BLaER1 (cell line): Measurements from ENCODE around the gene TDP1.

Source experiments
- H3K27ac ChIP-seq: shearing (Covaris generic); formaldehyde crosslinking; 2 replicates; pipeline ENCODE4 v1.8.1; 2022
- H3K27me3 ChIP-seq: shearing (Covaris generic); formaldehyde crosslinking; 2 replicates; pipeline ENCODE4 v1.8.1; 2022
- H3K36me3 ChIP-seq: shearing (Covaris generic); formaldehyde crosslinking; 2 replicates; pipeline ENCODE4 v1.8.1; 2022
- H3K4me1 ChIP-seq: shearing (Covaris generic); formaldehyde crosslinking; 2 replicates; pipeline ENCODE4 v1.8.1; 2022
- H3K4me2 ChIP-seq: shearing (Covaris generic); formaldehyde crosslinking; 2 replicates; pipeline ENCODE4 v1.8.1; 2022
- H3K4me3 ChIP-seq: shearing (Covaris generic); formaldehyde crosslinking; 2 replicates; pipeline ENCODE4 v1.8.1; 2022
- H3K9ac ChIP-seq: shearing (Covaris generic); formaldehyde crosslinking; 2 replicates; pipeline ENCODE4 v1.8.1; 2022
- H3K9me3 ChIP-seq: shearing (Covaris generic); formaldehyde crosslinking; 2 replicates; pipeline ENCODE4 v1.8.1; 2022
- H4K20me1 ChIP-seq: shearing (Covaris generic); formaldehyde crosslinking; 2 replicates; pipeline ENCODE4 v1.8.1; 2022
- Cebpa-rat ChIP-seq: shearing (Covaris generic); IDR thresholded peaks from 2 replicates; pipeline ENCODE4 v1.8.1; 2022

TDP1 gene

GRCh38 chr14:89957791-89958190 is 2.1 kb downstream of the TDP1 start:
- TF ChIP-seq Cebpa-rat, result no peak
- no peak overlapping the region for H3K9ac ChIP-seq
- no peak overlapping the region for H3K4me2 ChIP-seq

GRCh38 chr14:89958966-89959365 is 3.2 kb downstream of the TDP1 start:
- H3K27ac ChIP-seq, result no peak overlapping the region
- H4K20me1 ChIP-seq, result peaks cover 29% of the 10 kb centered on the region
- H3K9ac ChIP-seq, result no peak overlapping the region
- peaks cover 13% of the 10 kb centered on the region for H3K4me1 ChIP-seq
- no peaks in the 10 kb centered on the region for H3K27me3 ChIP-seq
- peaks cover 55% of the 10 kb centered on the region for H3K36me3 ChIP-seq
- H3K9me3 ChIP-seq, result peaks cover 17% of the 10 kb centered on the region
- no peak overlapping the region for H3K4me3 ChIP-seq
- TF ChIP-seq Cebpa-rat, result no peak
- no peak overlapping the region for H3K4me2 ChIP-seq

More at GRCh38 chr14:89957791-89958190, 2.1 kb downstream of the TDP1 start:
- peaks cover 17% of the 10 kb centered on the region for H3K9me3 ChIP-seq
- H3K36me3 ChIP-seq, result peaks cover 44% of the 10 kb centered on the region
- H3K4me3 ChIP-seq, result peak overlapping the region; percentile 90; the same call in 1 of the 2 replicates
- peaks cover 19% of the 10 kb centered on the region for H3K4me1 ChIP-seq
- H3K27me3 ChIP-seq, result no peaks in the 10 kb centered on the region
- peaks cover 20% of the 10 kb centered on the region for H4K20me1 ChIP-seq
- no peak overlapping the region for H3K27ac ChIP-seq

GRCh38 chr14:89959853-89960445 is 4.2 kb downstream of the TDP1 start:
- no peak for TF ChIP-seq Cebpa-rat
- Histone ChIP-seq H3K27ac (no peak overlapping the region), H4K20me1 (peaks cover 38% of the 10 kb centered on the region), H3K4me1 (peaks cover 10% of the 10 kb centered on the region), H3K27me3 (no peaks in the 10 kb centered on the region), H3K9ac (no peak overlapping the region), H3K4me2 (no peak overlapping the region), H3K4me3 (no peak overlapping the region), H3K9me3 (peaks cover 17% of the 10 kb centered on the region), H3K36me3 (peaks cover 63% of the 10 kb centered on the region)

GRCh38 chr14:89960914-89961313 is 5.2 kb downstream of the TDP1 start:
- no peak overlapping the region for H3K4me2 ChIP-seq
- H3K36me3 ChIP-seq, result peaks cover 71% of the 10 kb centered on the region
- no peak overlapping the region for H3K4me3 ChIP-seq
- TF ChIP-seq Cebpa-rat, result no peak
- H3K27ac ChIP-seq, result no peak overlapping the region
- peaks cover 17% of the 10 kb centered on the region for H3K9me3 ChIP-seq
- H3K27me3 ChIP-seq, result no peaks in the 10 kb centered on the region
- H4K20me1 ChIP-seq, result peaks cover 44% of the 10 kb centered on the region
- H3K4me1 ChIP-seq, result peaks cover 10% of the 10 kb centered on the region
- no peak overlapping the region for H3K9ac ChIP-seq

GRCh38 chr14:89963288-89963978 is 7.7 kb downstream of the TDP1 start:
- peaks cover 5% of the 10 kb centered on the region for H3K9me3 ChIP-seq
- peaks cover 84% of the 10 kb centered on the region for H3K36me3 ChIP-seq
- no peak overlapping the region for H3K4me3 ChIP-seq
- no peak for TF ChIP-seq Cebpa-rat
- H3K4me1 ChIP-seq, result no peaks in the 10 kb centered on the region
- peaks cover 44% of the 10 kb centered on the region for H4K20me1 ChIP-seq
- H3K4me2 ChIP-seq, result no peak overlapping the region
- no peak overlapping the region for H3K27ac ChIP-seq
- H3K27me3 ChIP-seq, result no peaks in the 10 kb centered on the region
- no peak overlapping the region for H3K9ac ChIP-seq

- Histone ChIP-seq H3K9me3 (no peaks in the 10 kb centered on the region), H3K4me2 (no peak overlapping the region), H3K9ac (no peak overlapping the region), H3K36me3 (peaks cover 92% of the 10 kb centered on the region), H3K27me3 (no peaks in the 10 kb centered on the region), H3K4me3 (no peak overlapping the region), H3K4me1 (no peaks in the 10 kb centered on the region), H3K27ac (no peak overlapping the region), H4K20me1 (peaks cover 42% of the 10 kb centered on the region)
- no peak for TF ChIP-seq Cebpa-rat
Observed at GRCh38 chr14:89965839-89966238, 10.1 kb downstream of the TDP1 start.

- Histone ChIP-seq H3K36me3 (peaks cover 95% of the 10 kb centered on the region), H4K20me1 (0 out of 2 replicates have a peak, but pooled peaks cover 5% of the 10 kb centered on the region), H3K4me1 (no peaks in the 10 kb centered on the region), H3K9ac (no peak overlapping the region), H3K4me2 (no peak overlapping the region), H3K27ac (no peak overlapping the region), H3K4me3 (no peak overlapping the region), H3K27me3 (no peaks in the 10 kb centered on the region), H3K9me3 (no peaks in the 10 kb centered on the region)
- TF ChIP-seq Cebpa-rat, result no peak
Observed at GRCh38 chr14:89973234-89973823, 17.6 kb downstream of the TDP1 start.

- no peak for TF ChIP-seq Cebpa-rat
- no peak overlapping the region for H3K4me3 ChIP-seq
- H3K9ac ChIP-seq, result no peak overlapping the region
- no peaks in the 10 kb centered on the region for H4K20me1 ChIP-seq
- H3K4me2 ChIP-seq, result no peak overlapping the region
- H3K9me3 ChIP-seq, result no peaks in the 10 kb centered on the region
- peaks cover 97% of the 10 kb centered on the region for H3K36me3 ChIP-seq
- H3K4me1 ChIP-seq, result no peaks in the 10 kb centered on the region
- H3K27me3 ChIP-seq, result no peaks in the 10 kb centered on the region
- H3K27ac ChIP-seq, result no peak overlapping the region
Observed at GRCh38 chr14:89977668-89978067, 21.9 kb downstream of the TDP1 start.

- no peak for TF ChIP-seq Cebpa-rat
- H3K9me3 ChIP-seq, result no peaks in the 10 kb centered on the region
- no peak overlapping the region for H3K4me2 ChIP-seq
- H4K20me1 ChIP-seq, result no peaks in the 10 kb centered on the region
- H3K27me3 ChIP-seq, result no peaks in the 10 kb centered on the region; the same call in 1 of the 2 replicates
- H3K4me3 ChIP-seq, result no peak overlapping the region
- H3K27ac ChIP-seq, result no peak overlapping the region
- peaks cover 98% of the 10 kb centered on the region for H3K36me3 ChIP-seq
- no peaks in the 10 kb centered on the region for H3K4me1 ChIP-seq
- no peak overlapping the region for H3K9ac ChIP-seq
Observed at GRCh38 chr14:89978656-89979055, 22.9 kb downstream of the TDP1 start.

- no peak for TF ChIP-seq Cebpa-rat
- Histone ChIP-seq H3K9ac (no peak overlapping the region), H3K4me3 (no peak overlapping the region), H3K4me2 (no peak overlapping the region), H3K4me1 (no peaks in the 10 kb centered on the region), H4K20me1 (no peaks in the 10 kb centered on the region), H3K36me3 (peaks cover 95% of the 10 kb centered on the region), H3K9me3 (no peaks in the 10 kb centered on the region), H3K27ac (no peak overlapping the region), H3K27me3 (no peaks in the 10 kb centered on the region; the same call in 1 of the 2 replicates)
Observed at GRCh38 chr14:89983375-89983774, 27.6 kb downstream of the TDP1 start.
